HG02943 (cell line): ENCODE results near the gene FYN.

Source experiments
- ATAC-seq: cut with Tn5 transposase; IDR thresholded peaks from one replicate; pipeline ENCODE4 v1.9.1; 2021; ENCODE audit warnings: mild to moderate bottlenecking, low read depth, moderate library complexity; ENCODE audit not compliant: unreplicated experiment

The FYN gene

DNA sequence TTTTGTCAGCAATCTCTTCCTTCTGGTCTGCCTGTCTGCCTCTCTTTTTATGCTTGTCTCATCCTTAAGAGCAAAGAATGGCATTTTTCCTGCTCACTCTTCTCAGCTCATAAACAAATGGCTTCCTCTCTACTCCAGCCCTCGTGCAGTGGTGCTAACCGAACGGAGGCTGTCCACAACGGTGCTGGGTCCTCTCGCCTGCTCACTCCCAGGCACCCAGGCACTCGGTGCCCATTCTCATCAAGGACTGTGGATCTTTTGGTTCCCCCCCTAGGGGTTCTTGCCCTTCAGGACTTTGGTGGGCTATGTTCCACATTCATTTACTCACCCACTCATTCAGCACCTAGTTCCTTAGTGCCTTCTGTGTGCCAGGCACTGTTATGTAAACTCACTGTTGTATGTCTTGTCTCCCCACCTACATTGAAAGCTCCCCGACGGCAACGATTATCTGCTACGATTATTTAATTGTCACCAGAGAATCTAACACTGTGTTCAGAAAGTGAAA, 113.9 kb downstream of the FYN start:
- no peak for ATAC-seq

DNA sequence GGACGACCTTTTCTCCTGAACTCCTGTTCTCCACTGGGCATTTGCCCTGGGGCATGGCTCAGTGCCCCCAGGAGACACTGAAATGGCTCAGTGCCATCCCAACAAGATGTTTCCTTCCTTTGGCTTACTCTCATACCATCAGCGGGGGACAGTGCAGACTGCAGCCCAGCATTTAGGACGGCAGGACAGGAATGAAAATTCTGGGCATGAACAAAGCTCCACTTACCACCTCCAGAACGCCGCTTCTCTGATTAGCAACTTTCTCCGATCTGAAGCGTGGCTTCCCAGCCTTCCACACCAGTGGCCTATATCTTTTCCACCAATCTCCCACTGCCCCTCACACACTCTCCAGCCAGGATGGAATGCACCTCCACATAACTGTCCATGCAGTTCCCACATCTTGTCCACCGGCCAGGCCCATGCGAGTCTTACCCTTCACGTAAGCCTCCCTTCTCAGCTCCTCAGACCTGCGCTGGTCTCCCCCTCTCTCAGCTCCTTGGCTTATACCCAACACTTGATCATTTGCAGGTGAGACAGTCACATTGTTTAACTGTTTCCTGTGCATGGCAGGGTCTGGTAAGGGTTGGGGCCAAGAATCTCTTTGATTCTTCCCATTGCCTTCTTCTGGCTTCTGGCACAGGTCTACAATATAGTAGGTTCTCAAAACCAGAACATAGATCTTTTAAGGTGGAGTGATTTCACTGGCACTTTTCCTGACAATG, 114.5 kb downstream of the FYN start:
- no peak for ATAC-seq

DNA sequence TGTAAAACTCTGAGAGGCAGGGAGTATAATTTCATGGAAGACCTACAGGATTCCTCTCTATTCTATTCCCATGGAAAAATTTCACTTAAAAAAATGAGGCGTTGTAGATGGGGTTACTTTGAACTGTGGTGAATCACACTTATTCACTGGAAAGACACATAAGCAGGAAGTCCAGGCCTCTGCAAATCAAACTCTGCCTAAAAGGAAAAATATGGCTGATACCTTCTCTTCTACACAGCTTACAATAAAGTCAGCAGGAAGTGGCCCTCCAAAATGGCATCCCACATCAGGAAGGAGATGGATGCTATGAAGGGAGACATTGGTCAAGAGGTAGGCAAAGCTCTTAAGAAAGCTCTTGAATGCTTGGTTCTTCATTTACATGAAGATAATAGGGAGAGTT, 115.9 kb downstream of the FYN start:
- no peak for ATAC-seq

DNA sequence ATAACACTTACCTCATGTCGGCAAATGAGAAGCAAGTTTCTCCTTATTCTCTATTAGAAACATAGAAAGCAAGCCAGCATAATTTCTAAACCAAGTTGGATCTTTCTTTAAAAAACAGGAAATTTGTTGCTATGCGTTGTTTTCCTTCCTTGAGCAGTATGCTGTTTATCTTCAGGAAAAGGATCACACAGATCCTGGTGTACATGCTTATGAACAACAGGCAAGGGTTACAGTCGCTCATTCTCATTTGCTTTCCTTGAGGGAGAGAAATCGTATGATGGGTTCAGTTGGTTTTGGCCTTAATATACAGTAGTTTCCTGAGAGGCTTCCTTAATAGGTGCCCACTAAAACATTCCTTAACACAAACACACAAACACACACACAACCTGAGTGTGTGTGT, 118.8 kb downstream of the FYN start:
- ATAC-seq, result no peak

DNA sequence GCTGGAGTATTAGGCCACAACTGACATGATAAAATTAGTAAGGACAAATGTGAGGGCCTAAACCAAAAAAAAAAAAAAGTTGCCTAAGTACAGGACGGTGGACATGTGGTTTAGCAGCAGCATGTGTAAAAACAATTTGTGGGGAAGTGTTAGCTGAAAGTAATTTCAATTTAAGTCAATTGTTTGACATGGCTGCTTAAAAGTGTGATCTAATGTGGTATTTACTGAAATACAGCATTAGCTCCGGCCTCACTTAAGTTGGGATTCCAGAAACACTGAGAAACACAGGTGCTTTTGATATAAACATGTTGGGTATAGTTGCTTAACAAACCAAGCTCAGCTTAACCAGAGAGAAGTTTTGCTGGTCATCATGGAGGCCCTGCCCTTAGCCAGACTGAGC, 119.7 kb downstream of the FYN start:
- ATAC-seq, result no peak

DNA sequence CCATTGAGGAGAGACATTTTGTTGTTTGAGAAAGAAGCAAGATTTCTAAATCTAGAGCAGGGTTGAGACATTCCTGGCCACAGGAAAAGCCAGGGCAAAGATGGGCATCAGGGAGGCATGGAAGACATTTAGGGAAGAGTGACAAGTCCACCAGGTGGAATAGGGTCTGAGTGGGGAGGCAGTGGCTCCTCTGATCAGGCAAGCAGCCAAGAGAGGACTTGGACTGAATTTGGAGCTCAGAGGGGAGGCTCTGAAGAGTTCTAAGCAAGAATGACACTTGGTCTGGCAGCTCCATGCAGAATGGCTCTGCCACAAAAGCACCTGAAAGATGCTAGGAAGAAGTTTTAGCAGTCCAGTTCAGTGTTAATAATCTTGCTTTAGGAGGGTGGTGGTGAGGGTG, 120.8 kb downstream of the FYN start:
- ATAC-seq, result no peak

DNA sequence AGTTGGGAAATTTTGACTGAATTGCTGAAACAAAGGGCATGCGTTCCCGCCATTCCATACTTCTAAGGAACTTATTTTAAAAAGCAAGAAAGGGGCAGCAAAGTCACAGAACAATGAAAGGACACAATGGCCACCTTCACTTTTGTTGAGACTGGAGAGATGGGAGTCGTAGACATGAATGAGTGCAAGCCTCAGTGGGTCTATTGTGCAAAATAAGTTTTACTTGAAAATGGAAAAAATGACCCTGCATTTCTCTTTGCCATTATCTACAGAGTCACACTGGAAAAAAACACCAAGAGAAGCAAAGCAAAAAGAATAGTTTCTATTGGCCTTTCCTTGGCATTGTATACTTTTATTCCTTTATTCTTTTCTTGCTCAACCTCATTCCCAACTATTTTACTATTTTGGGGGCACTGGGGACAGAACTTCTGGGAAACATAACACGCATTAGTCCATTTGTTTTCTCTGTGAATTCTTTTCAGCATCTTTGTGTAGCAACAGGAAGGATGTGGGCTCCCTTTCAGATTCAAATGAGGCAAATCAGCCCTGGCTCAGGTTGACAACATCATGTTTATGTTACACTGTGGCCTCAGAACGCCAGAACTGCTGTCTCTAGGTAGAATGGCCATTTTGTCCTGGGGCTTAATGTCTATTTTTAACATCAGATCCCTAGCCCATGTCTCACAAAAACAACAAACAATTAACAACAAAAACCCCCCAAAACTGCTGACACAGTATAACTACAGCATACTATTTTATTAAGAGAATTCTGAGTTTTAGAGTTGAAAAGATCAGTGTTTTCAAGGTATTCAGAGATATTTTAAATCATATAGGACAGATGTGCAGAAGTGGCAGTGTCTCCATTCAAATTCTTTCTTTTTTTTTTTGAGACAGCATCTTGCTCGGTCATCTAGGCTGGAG, 122.2 kb downstream of the FYN start:
- peak; percentile 74 for ATAC-seq

DNA sequence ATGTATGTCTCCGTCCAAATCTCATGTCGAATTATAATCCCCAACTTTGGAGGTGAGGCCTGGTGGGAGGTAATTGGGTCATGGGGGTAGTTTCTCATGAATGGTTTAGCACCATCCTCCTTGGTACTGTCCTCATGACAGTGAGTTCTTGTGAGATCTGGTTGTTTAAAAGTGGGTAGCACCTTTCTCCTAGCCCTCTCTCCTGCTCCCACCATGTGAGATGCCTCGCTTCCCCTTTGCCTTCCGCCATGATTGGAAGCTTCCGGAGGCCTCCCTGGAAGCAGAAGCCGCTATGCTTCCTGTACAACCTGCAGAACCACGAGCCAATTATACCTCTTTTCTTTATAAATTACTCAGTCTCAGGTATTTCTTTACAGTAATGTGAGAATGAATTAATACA, 123.1 kb downstream of the FYN start:
- no peak for ATAC-seq

DNA sequence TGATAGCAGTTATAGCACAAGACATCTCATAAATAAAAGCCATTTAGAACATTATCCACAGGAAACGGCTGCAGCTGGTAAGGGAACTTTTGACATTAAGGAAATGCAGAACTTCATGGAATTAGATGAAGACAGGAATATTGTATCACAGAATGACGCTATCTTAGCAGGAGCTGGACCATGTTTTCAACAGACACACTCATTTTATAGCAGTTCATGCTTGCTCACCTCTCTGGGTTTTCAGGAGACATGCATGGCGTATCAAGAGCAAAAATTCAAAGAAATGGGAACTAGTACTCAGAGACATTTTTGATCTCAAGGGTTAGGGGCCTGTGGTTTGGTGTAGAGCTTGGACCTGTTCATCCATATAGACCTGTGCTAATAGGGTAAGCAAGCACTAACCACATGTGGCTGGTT, 125.0 kb downstream of the FYN start:
- ATAC-seq, result no peak

DNA sequence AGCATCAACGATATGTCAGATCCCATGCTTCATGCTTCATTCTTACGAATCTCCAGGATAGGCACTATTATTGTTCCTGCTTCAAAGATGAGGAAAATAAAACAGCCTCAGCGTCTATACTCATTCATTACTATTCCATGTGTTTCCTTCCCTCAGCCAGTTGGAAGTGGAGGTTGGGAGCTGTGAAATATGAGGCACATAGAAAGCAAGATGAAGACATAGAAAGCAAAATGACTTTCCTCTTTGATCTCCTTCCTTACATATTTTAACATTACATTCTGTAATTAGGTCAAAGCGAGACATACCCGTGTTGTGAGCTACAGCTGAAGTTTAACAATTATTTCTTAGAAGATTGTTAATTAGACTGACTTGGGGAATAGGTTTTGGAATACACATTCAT, 125.4 kb downstream of the FYN start:
- no peak for ATAC-seq

DNA sequence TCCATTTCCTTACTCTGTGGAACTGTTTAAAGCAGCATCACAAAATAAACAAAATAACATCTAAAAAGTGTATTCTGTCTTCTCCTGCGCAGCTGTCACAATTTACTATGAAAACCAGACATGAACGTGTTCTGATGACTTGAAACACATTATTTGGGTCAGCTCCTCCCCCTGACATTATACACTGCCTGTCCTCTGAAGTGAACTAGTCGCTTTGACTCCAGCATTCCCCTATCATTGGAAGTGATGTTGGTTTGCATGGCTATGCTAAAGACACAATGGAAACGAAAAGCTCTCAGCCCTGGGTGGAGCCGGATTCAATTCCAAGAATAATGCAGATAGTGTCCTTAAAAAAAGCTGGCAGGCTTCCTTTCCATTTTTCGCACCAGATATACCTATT, 125.9 kb downstream of the FYN start:
- ATAC-seq, result no peak

DNA sequence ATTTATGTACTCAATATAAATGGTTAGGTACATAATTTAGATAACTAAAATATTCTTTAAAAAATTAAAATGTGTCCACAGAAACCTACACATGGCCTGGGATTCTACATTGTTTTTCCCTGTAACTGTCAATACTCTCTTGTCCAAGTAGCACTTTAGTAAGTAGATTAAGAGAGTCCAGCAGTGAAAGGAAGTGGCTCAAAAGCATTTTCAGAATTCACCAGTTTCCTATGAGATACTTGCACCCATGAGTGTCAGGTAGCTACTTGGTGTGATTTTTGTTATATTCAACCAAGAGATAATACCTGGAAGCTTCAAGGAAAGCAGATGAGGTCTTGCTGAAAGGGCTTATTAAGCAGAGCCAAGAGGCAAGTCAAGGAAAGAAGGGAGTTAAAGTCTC, 126.3 kb downstream of the FYN start:
- no peak for ATAC-seq

DNA sequence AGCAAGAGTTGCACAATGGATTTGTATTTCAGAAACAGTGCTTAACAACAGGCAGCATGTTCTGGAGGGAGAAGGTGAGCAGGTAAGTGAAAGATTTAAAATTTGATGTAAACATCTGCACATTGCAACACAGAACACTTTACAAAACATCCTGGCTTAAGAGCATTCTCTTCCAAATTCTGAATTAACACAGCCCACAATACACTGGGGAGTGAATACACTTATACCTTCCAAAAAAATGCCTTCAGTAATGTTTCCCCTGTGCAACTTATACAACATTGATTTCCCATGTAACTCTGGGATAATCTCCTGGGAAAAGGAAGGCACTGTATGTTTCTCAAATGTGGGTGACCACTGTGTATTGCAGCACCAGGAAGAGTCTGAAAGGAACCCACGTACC, 127.6 kb downstream of the FYN start:
- ATAC-seq, result no peak

DNA sequence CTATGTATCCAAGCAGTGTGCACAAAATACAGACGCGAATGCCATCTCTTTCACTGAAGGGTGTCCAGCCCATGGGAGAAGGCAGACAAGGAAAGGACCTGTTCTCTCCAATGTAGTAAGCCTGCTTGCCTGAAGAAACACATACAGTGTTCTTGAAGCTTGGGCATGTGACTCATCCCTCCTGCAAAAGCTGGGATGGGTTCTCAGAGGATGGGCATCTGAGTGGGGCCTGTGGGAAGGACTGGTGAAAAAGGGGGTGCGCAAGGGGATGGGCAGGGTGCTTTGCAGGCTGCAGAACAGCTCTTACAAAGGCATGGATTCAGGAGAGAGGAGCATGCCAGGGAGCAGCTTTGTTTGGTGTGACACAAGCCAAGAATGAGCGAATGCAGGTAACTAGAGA, 128.1 kb downstream of the FYN start:
- no peak for ATAC-seq

DNA sequence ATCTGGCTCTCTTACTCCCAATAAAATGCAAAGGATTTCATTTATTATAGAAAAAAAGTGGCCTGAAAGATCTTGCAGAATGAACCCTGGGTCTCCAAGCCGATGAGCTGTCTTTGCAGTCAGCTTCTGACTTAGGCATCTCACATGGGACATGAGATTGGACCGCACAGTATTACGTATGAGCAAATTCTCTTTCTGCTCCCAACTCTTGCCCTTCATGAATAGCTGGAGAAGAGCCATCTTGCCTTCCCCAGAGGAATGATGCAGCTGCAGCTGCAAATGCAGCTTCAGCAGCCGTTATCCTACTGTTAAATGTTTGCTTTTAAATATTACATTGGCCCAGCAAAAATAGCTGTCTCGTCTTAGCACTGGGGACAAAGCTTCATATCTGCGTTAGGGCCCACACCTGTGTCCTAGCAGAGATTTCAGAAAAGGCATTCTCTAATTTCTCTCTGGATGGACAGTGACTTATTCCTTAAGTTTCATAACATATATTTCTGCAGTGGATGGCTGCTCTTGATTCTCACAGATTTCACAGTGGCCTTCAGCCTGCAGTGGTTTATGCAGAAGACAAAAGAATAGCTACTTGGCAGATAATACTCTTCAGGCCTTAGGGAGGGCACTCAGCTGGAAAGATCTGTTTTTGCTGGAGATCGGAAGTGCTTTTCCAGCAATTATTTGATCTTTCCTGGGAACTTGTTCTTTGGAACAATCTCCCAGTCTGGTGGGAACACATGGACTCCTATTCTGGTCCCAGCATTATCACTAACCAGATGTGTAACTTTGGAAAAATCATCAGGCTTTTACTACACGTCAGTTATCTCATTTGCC, 129.2 kb downstream of the FYN start:
- ATAC-seq, result no peak

DNA sequence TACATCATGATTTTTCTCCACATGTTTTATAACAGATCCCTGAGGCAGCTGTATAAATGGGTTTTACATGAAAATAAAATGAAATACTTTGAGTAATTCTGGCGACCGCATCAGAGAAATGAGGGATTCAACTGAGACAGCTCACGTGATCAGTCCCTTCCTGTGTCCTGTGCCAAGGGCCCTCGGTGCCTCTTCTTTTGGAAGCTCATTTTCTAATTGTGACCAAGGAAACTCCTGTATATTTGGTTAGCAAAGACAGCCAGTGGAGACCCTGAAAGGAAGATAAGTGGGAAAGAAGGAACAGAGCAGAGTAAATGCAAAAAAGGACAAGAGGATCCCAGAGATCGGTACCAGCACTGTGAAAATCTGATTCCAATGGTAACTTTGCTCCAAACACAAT, 129.9 kb downstream of the FYN start:
- no peak for ATAC-seq

DNA sequence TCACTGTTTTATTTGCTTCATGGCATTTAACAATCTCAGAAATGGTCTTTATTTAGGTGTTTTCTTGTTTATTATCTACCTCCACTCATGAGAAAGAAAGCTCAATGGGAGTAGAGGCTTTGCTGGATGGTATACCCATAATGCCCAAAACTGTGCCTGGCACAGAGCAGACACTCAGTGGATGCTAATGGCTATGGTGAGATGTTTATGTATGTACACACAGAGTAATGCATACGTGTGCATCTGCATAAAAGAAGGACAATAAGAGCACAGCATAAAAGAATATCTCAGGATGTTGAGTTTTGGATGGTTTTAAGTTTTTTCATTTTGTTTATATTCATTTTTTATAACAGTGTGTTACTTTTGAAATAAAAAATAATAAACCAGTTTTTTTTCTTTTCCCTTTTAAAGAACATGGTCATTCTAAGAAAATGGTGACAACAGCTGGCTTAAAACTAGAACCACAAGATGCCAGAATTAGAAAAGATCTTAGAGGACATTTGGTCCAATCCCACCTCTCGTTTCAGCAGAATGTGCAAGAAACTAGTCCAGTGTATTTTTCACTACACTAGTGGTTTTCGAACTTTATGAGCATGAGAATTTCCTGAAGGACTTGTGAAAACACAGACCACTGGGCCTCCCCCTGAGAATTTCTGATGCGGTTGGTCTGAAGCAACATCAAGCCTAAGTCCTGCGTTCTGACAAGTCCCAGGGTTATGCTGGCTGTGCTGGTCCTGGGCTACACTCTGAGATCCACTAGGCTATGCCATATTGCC, 131.9 kb downstream of the FYN start:
- no peak for ATAC-seq

DNA sequence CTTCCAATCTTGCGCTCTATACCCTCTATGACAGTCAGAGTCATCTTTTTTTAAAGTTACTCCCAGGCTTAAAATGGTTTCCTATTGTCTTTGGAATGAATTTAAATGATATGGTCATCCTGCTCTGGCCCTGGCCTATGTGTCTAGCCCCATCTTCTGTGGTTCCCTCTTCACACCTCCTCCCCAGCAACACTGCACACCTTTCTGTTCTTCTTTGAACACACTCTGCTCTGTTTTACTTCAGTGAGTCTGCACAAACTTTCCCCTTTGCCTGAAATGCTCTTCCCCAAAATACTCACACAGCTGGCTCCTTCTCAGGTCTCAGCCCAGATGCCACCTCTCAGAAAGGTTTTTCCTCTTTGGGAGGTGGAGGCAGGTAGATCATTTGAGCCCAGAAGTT, 132.7 kb downstream of the FYN start:
- no peak for ATAC-seq

DNA sequence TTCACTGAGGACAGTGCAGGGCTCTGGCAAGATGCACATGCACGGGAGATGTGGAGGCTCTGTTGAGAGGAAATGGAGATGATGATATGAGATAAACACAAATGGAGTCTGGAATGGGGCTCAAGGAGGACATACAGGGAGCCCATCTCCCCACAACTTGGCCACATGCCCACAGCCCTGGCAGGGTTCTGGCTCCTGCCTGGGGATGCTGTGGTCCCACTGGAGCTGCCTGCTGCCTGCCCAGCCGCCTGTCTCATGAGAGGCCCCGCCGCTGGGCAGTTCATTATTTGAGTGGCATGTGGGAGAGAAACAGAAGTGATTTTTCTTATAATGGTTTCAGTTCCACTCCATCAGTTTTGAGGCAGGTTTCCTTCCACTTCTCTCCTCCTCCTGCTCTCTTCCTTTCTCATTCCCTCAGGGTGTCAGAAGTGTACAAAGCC, 134.0 kb downstream of the FYN start:
- no peak for ATAC-seq

DNA sequence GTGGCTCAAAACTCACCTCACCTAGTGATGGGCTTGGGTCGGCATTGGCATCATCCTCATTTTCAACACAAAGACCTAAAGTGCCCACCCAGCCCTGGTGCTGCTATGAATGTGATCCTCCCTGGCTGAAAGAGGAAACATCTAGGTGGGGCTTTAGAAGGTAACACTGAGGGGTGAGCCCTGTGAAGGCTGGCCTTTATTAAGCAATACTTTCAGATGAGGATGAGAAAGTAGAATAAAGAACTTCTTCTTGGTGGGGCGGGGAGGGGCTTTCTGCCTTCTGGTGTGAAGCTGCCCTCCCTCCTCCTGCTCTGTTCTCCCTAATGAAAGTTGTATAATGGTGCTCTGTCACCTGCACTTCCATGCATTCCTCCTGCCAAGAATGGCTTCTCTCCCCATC, 134.6 kb downstream of the FYN start:
- ATAC-seq, result no peak
